Fibroblast of mammary gland (primary cell): ENCODE results near the gene STIL.
"Not testable (repeated sequence)": the region's sequence is repeated elsewhere in the genome, so short reads cannot be mapped to it uniquely, and the experiment has no call there.

Experiments
- DNase-seq: peaks from one replicate; pipeline ENCODE4 v3.0.0-alpha.2; 2010; ENCODE audit warnings: low read depth
- H3K4me3 ChIP-seq: 2 replicates; pipeline ENCODE4 v1.5.1; 2011; ENCODE audit warnings: low read depth, mild to moderate bottlenecking, low read length, moderate library complexity; ENCODE audit not compliant: control insufficient read depth
- CTCF ChIP-seq: conservative IDR thresholded peaks from 2 replicates; pipeline ENCODE4 v1.5.1; 2011; ENCODE audit warnings: low read depth, low read length, inconsistent platforms; ENCODE audit not compliant: control insufficient read depth, insufficient read depth

STIL gene

GRCh38 chr1:47205918-47206317 is 108.0 kb downstream of the STIL start:
- DNase-seq: no peak
- no peak for TF ChIP-seq CTCF
- no peak overlapping the region for H3K4me3 ChIP-seq

- H3K4me3 ChIP-seq, DNase-seq: not testable (repeated sequence)
Observed at GRCh38 chr1:47203504-47203903, 110.4 kb downstream of the STIL start.

GRCh38 chr1:47201179-47201578 is 112.8 kb downstream of the STIL start:
- no peak for DNase-seq
- H3K4me3 ChIP-seq: no peak overlapping the region
- TF ChIP-seq CTCF: no peak
